GM12872 (cell line): ENCODE data around the gene MGST2.

Source experiments
- CTCF ChIP-seq: IDR thresholded peaks from 3 replicates; pipeline ENCODE4 v1.5.1; 2011; ENCODE audit warnings: low read depth, mild to moderate bottlenecking, low read length, moderate library complexity; ENCODE audit not compliant: insufficient read depth

The MGST2 gene

GRCh38 chr4:139744232-139744631 is 78.6 kb downstream of the MGST2 start:
- TF ChIP-seq CTCF, result no peak

- TF ChIP-seq CTCF, result no peak
Observed at GRCh38 chr4:139745111-139745639, 79.6 kb downstream of the MGST2 start.

- no peak for TF ChIP-seq CTCF
Observed at GRCh38 chr4:139746431-139747171, 81.0 kb downstream of the MGST2 start.

- TF ChIP-seq CTCF, result no peak
Observed at GRCh38 chr4:139749338-139749737, 83.7 kb downstream of the MGST2 start.

- no peak for TF ChIP-seq CTCF
Observed at GRCh38 chr4:139749835-139750498, 84.3 kb downstream of the MGST2 start.

- TF ChIP-seq CTCF, result no peak
Observed at GRCh38 chr4:139753686-139754085, 88.1 kb downstream of the MGST2 start.
